ENCODE results near the gene SCYGR4.
"Not testable (repeated sequence)": the region's sequence is repeated elsewhere in the genome, so short reads cannot be mapped to it uniquely, and the experiment has no call there.

SCYGR4 gene

GRCh38 chr2:227614740-227615139, 2.6 kb upstream of the SCYGR4 start, which contains the start of gene SCYGR3:
SCYGR3 (minus strand) TSS chr2:227614840; CDS start chr2:227614840, 0 bp downstream.
- no peak for DNase-seq

DNA sequence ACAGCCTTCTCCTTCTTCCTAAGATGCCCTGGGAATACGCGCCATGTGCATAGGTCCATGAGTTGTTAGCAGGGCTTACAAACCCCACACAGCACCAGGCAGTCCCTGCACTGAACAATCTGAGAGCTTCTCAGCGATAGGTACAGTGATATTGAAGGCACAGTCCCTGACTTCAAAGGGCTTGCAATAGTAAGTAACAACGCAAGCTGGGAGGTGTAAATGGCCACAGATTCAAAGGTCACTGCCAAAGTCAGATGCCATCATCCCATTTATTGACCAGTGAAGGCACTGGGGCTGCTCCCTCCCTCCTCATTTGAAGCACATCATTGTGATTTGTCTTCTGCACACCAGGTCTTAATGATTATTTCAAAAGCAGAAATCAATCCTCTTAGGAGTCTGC, 2.1 kb upstream of the SCYGR4 start:
- no peak for DNase-seq

DNA sequence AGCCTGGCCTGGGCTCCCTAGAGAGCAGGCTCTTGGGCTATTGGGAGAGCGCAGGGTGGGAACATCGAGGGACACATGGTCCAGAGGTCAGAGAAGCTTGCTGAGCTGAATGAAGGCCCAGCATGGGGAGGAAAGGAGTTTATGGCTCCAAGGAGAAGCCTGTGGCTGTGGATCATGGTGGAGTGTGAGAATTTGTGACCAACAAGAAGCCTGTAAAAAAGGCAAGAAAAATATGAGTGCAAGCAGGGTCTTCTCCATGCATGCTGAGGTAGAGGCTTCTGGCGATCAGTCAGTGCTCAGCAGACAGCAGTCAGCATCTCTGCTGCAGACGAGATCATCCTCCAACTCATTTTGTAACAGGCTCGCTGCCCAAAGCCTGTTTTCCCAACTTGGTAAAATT, 1.4 kb upstream of the SCYGR4 start:
- DNase-seq = no peak

- no peak for DNase-seq
Observed at GRCh38 chr2:227616631-227617030, 667 bp upstream of the SCYGR4 start.

DNA sequence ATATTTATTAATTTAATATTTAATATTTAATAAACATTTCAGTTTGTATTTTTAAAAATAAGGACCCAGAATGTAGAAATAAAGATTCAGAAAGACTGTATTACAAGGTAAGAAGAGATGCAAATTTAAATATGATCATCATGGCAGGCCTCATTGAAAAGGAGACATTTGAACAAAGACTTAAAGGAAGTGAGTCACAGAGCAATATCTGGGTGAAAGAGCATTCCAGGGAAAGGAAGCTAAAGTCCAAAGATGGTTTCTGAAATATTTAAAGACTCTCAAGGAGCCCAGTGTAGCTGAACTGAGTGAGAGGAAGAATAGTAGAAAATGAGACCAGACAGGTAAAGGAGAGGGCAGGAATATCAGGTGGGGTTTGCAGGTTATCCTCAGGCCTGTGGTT, 5.9 kb downstream of the SCYGR4 start:
- no peak for DNase-seq

- DNase-seq = no peak
Observed at GRCh38 chr2:227625420-227625819, 8.1 kb downstream of the SCYGR4 start.

GRCh38 chr2:227626580-227627151, 9.4 kb downstream of the SCYGR4 start:
- no peak for DNase-seq

DNA sequence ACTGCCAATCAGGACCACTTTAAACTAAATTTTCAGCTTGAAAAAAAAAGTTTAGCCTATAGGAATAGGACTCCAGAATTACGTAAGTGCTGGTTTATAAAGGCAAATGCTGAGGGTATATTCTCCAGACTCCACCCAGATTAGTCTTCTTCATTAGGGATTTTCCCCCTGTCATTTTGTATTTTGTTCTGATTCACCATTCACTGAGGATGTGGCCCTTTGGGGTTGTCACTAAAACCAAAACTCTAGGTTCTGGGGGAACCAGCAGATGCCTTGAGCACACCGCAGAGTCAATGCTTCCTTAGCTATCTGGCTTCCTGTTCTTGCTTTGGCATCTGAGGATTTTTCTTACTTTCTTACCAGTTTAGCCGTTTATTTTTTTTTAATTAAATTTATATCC, 10.5 kb downstream of the SCYGR4 start:
- DNase-seq = no peak

DNA sequence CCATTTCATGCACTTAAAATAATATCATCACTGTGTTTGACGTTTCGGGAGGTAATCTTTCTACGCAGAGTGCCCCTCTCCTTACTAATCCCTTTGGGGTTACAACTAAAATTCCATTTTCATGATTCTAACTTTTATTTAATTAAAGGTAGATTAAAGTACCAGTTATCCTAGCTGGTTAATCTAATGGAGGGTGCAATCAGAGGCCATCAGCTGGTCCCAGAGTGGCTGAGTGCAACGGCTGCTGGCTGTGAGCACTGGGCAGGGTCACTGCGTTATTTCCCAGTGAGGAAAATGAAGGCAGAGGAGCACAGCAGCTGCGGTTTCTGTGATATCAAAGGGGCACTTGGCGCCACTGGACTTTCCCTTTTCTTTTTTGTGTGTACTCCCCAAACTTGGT, 12.1 kb downstream of the SCYGR4 start:
- DNase-seq = no peak

GRCh38 chr2:227630322-227630721, 13.0 kb downstream of the SCYGR4 start:
- DNase-seq = no peak

DNA sequence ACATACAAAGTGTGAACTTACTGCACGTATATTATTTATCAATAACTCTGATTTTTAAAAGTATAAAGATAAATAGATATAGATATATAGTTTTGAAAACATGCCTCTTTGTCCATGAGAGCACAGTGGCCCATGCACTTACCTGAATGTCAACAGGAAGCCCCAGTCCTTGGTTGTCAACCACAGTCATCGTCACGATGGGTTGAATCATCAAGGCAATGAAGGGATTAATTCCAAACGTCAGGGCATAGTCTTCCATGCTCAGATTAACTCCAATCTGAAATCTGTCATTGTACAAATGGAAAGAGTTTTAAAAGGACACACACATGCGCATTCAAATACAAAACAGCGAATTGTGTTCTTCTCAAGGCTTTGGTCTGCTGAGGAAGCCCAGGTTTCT, 15.5 kb downstream of the SCYGR4 start:
- no peak for DNase-seq

DNA sequence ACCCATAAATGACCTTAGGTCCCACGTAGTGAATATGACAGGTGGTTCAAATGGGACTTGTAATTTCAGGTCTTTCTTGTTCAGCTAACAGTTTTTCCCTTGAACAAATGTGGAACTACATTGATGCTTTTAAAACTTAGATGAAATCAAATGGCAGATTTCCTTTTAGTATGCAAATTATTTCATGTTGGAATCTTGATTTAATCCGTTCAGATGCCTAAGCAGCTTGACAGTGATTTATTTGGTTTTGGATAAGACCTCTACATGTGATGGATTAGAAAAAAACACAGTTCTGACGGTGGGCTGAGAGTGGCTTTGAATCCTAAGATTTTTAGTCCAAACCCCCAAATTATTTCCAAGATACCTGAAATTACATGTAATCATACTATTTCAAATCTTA, 16.9 kb downstream of the SCYGR4 start:
- DNase-seq = no peak

- DNase-seq = no peak
Observed at GRCh38 chr2:227642656-227643055, 25.4 kb downstream of the SCYGR4 start.

GRCh38 chr2:227643990-227644551, 26.8 kb downstream of the SCYGR4 start:
- DNase-seq = no peak

DNA sequence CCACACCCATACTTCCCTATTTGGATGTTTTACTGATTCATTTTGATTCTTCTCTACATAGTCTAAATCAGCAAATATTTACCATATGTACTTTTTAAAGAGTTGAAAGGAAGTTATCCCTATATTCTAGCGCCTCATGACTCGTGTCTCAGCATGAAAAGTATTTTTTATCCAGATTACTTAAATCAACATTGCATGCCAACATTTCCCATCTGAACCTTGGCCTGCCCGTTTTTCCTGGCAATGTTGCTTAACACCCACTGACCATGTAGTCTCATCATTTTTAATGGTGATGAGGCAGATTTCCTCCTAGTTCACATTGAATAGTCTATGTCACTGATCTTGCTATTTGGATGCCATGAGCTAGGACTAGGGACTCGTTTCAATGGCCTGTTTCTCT, 36.1 kb downstream of the SCYGR4 start:
- no peak for DNase-seq

DNA sequence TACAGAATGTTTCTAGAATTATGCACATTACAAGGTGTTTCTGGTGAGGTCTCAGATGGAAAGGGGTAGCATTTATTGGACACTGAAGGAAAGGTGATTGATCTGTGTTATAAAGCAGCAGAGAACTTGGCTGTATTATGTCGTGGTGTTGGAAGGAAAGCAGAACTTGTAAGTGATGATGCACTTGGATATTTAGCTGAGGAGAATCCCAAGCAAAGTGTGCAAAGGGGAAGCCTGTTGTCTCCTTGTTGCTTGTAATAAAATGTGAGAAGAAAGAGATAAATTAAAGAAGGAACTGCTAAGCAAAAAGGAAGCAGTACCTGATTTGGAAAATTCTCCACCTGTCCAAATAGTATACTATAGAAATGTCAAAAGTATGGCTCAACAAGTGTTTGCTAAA, 37.1 kb downstream of the SCYGR4 start:
- DNase-seq = no peak

DNA sequence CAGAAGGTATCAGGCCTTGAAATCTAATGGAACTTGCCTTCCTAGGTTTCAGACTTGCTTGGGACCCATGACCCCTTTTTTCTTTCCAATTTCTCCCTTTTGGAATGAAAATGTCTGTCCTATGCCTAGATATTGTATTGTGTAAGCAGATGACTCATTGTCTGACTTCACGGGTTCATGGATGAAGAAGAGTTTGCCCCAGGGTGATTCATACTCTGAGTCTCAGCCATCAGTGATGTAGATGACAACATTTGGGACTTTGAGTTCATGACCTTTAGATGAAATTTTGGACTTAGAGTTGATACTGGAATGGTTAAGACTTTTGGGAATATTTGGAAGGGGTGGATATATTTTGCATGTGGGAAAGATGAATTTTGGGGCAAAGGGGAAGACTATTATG, 38.2 kb downstream of the SCYGR4 start:
- DNase-seq = no peak

DNA sequence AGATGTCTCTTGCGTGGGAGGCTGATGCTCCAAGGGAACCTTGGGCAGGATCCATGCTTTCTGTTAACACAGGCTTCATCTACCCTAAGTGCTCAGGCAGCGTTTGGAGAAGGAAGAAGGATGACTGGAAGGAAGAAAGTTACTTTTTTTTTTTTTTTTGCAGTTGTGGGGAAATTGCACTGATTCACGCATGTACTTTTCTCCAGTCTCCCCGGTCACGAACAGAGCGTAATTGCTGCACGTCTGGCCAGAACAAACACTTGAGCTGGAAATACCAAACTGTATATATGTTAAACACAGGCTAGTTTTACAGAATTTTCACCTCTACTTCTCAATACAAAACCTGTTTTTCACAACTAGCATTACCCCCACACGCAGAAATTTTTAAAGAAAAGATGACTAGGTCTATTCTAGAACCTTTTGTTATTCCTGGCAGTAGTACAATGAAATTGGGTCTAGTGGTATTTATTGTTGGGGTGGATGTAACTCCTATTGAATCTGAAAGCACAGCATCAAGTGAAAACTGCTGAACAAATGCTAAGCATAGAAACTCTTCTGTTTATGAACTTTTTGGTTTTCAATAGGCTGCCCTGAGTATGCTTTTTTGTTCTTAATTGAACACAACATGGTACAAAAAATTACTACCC, 40.0 kb downstream of the SCYGR4 start:
- DNase-seq = no peak

- DNase-seq = no peak
Observed at GRCh38 chr2:227661025-227661649, 43.8 kb downstream of the SCYGR4 start.

- DNase-seq = no peak
Observed at GRCh38 chr2:227661827-227662226, 44.5 kb downstream of the SCYGR4 start.

DNA sequence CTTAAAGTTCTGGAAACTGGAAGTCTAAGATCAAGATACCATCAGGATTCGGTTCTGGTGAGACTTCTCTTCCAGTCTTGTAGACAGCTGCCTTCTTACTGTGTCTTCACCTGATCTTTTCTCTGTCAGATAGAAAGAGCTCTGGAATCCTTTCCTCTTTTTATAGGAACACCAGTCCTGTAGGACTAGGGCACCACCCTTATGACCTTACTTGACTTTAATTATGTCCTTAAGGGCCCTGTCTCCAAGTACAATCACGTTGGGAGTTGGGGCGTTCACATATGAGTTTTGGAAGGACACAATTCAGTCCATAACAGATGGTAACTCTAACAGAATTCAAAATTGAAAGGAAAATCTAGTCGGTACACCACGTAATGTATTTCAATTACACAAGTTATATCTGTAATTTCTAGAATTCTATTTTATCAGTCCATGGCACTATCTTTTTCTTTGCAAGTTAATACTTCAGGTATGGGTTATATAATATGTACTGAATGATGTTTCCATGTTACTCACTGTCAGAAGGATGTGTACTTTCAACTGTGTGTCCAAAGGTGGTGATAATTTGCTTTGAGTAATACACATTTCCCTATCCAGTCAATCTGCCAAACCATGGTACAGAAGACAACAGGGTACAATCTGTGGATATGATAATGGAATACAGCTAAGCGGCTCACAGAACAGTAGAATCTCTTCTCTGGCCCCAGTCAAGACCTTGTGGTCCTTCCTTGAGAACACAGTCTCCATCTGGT, 48.1 kb downstream of the SCYGR4 start:
- no peak for DNase-seq

GRCh38 chr2:227666631-227667170, 49.4 kb downstream of the SCYGR4 start, which contains the start of gene SCYGR5:
SCYGR5 (plus strand) TSS chr2:227666804; CDS start chr2:227666804, 0 bp downstream.
- DNase-seq = not testable (repeated sequence)

Data from activated CD8-positive, alpha-beta memory T cell treated with anti-CD3 and anti-CD28 coated beads, Interleukin-2, amount 50 U/mL, for 4 hours (primary cell).